Subcutaneous abdominal adipose tissue (tissue), 5 donors: ENCODE measurements around the gene MBNL3.
A peak's percentile ranks its signal among the peaks of the same experiment; 100 is the strongest.

ENCODE experiments used
- H3K27ac ChIP-seq: one replicate; pipeline ENCODE4 v1.7.0; 2013; ENCODE audit warnings: low read depth, mild to moderate bottlenecking, inconsistent platforms, low read length, moderate library complexity
- H3K27me3 ChIP-seq, 5 donors: one replicate each; pipeline ENCODE4 v1.7.0; 2013; ENCODE audit warnings: low read length in 5 of 5, inconsistent platforms in 1 of 5; ENCODE audit not compliant: control insufficient read depth in 5 of 5, insufficient read depth in 4 of 5
- H3K36me3 ChIP-seq, 5 donors: one replicate each; pipeline ENCODE4 v1.7.0; 2013; ENCODE audit warnings: low read length in 5 of 5; ENCODE audit not compliant: control insufficient read depth in 5 of 5, insufficient read depth in 5 of 5
- H3K4me1 ChIP-seq, 5 donors: one replicate each; pipeline ENCODE4 v1.7.0; 2013; ENCODE audit warnings: low read length in 5 of 5, mild to moderate bottlenecking in 3 of 5, moderate library complexity in 1 of 5; ENCODE audit not compliant: control insufficient read depth in 5 of 5, insufficient read depth in 5 of 5
- H3K4me3 ChIP-seq, 5 donors: one replicate each; pipeline ENCODE4 v1.7.0; 2013; ENCODE audit warnings: low read length in 5 of 5, low read depth in 1 of 5
- H3K9ac ChIP-seq, 5 donors: one replicate each; pipeline ENCODE4 v1.7.0; 2013; ENCODE audit warnings: low read length in 5 of 5, mild to moderate bottlenecking in 4 of 5, moderate library complexity in 3 of 5
- H3K9me3 ChIP-seq, 5 donors: one replicate each; pipeline ENCODE4 v1.7.0; 2013; ENCODE audit warnings: low read length in 5 of 5; ENCODE audit not compliant: control insufficient read depth in 5 of 5
- donor health status: healthy.
- donor health status: healthy.
- donor health status: healthy.
- donor health status: healthy.
- donor health status: healthy.

MBNL3 gene

GRCh38 chrX:132488819-132489577 lies at the start of gene MBNL3:
Gene MBNL3 (minus strand): TSS chrX:132489038. CDS start chrX:132439611, 49,427 bp downstream.
- Histone ChIP-seq H3K9me3 (peaks cover 0 to 3% (median 0%) of the 10 kb centered on the region in 5 donors), H3K27me3 (peaks cover 0 to 2% (median 0%) of the 10 kb centered on the region in 5 donors), H3K9ac (peak within 1 kb of the TSS in 4 of 5 donors; percentile 51 to 75 (median 62)), H3K4me1 (peaks cover 0 to 31% (median 25%) of the 10 kb centered on the region in 5 donors), H3K36me3 (no peaks in the 10 kb centered on the region), H3K4me3 (peak within 1 kb of the TSS; percentile 69 to 77 (median 73)), H3K27ac (peak within 1 kb of the TSS; percentile 73)

GRCh38 chrX:132533409-132533808 lies 44.6 kb upstream of the MBNL3 start:
- H3K27me3 ChIP-seq = peaks cover 0 to 12% (median 3%) of the 10 kb centered on the region in 5 donors
- no peaks in the 10 kb centered on the region for H3K4me1 ChIP-seq
- H3K4me3 ChIP-seq = no peak overlapping the region
- no peaks in the 10 kb centered on the region for H3K36me3 ChIP-seq
- H3K9ac ChIP-seq = no peak overlapping the region
- H3K9me3 ChIP-seq = no peaks in the 10 kb centered on the region
- no peak overlapping the region for H3K27ac ChIP-seq

- Histone ChIP-seq H3K9ac (no peak overlapping the region), H3K4me3 (no peak overlapping the region), H3K4me1 (no peaks in the 10 kb centered on the region), H3K27ac (no peak overlapping the region), H3K9me3 (no peaks in the 10 kb centered on the region), H3K36me3 (no peaks in the 10 kb centered on the region), H3K27me3 (peaks cover 0 to 12% (median 3%) of the 10 kb centered on the region in 5 donors)
Measured at GRCh38 chrX:132532913-132533312, 44.1 kb upstream of the MBNL3 start.

GRCh38 chrX:132532097-132532496 lies 43.3 kb upstream of the MBNL3 start:
- Histone ChIP-seq H3K27ac (no peak overlapping the region), H3K4me3 (no peak overlapping the region), H3K4me1 (no peaks in the 10 kb centered on the region), H3K36me3 (no peaks in the 10 kb centered on the region), H3K27me3 (peaks cover 0 to 12% (median 3%) of the 10 kb centered on the region in 5 donors), H3K9ac (no peak overlapping the region), H3K9me3 (no peaks in the 10 kb centered on the region)

GRCh38 chrX:132520792-132521191 lies 32.0 kb upstream of the MBNL3 start:
- Histone ChIP-seq H3K9me3 (no peaks in the 10 kb centered on the region), H3K36me3 (no peaks in the 10 kb centered on the region), H3K27me3 (peaks cover 0 to 4% (median 2%) of the 10 kb centered on the region in 5 donors), H3K4me1 (no peaks in the 10 kb centered on the region), H3K9ac (no peak overlapping the region), H3K4me3 (no peak overlapping the region), H3K27ac (no peak overlapping the region)

- H3K4me3 ChIP-seq = no peak overlapping the region
- no peaks in the 10 kb centered on the region for H3K4me1 ChIP-seq
- H3K36me3 ChIP-seq = no peaks in the 10 kb centered on the region
- no peaks in the 10 kb centered on the region for H3K9me3 ChIP-seq
- no peak overlapping the region for H3K9ac ChIP-seq
- H3K27me3 ChIP-seq = peaks cover 0 to 4% (median 0%) of the 10 kb centered on the region in 5 donors
- no peak overlapping the region for H3K27ac ChIP-seq
Measured at GRCh38 chrX:132520213-132520612, 31.4 kb upstream of the MBNL3 start.

- no peaks in the 10 kb centered on the region for H3K4me1 ChIP-seq
- no peak overlapping the region for H3K27ac ChIP-seq
- no peaks in the 10 kb centered on the region for H3K36me3 ChIP-seq
- peaks cover 0 to 4% (median 0%) of the 10 kb centered on the region in 5 donors for H3K27me3 ChIP-seq
- no peaks in the 10 kb centered on the region for H3K9me3 ChIP-seq
- no peak overlapping the region for H3K4me3 ChIP-seq
- H3K9ac ChIP-seq = no peak overlapping the region
Measured at GRCh38 chrX:132518401-132518800, 29.6 kb upstream of the MBNL3 start.

- no peaks in the 10 kb centered on the region for H3K9me3 ChIP-seq
- H3K36me3 ChIP-seq = no peaks in the 10 kb centered on the region
- no peak overlapping the region for H3K9ac ChIP-seq
- no peak overlapping the region for H3K27ac ChIP-seq
- H3K27me3 ChIP-seq = peaks cover 0 to 3% (median 0%) of the 10 kb centered on the region in 5 donors
- peaks cover 0 to 12% (median 0%) of the 10 kb centered on the region in 5 donors for H3K4me1 ChIP-seq
- no peak overlapping the region for H3K4me3 ChIP-seq
Measured at GRCh38 chrX:132508834-132509233, 20.0 kb upstream of the MBNL3 start.

GRCh38 chrX:132505116-132505515 lies 16.3 kb upstream of the MBNL3 start:
- Histone ChIP-seq H3K4me3 (no peak overlapping the region), H3K9ac (no peak overlapping the region), H3K27ac (no peak overlapping the region), H3K4me1 (peaks cover 0 to 12% (median 0%) of the 10 kb centered on the region in 5 donors), H3K36me3 (no peaks in the 10 kb centered on the region), H3K9me3 (no peaks in the 10 kb centered on the region), H3K27me3 (peaks cover 0 to 7% (median 0%) of the 10 kb centered on the region in 5 donors)

- Histone ChIP-seq H3K36me3 (no peaks in the 10 kb centered on the region), H3K4me3 (no peak overlapping the region), H3K9me3 (no peaks in the 10 kb centered on the region), H3K27ac (no peak overlapping the region), H3K4me1 (peaks cover 0 to 12% (median 0%) of the 10 kb centered on the region in 5 donors), H3K27me3 (peaks cover 0 to 7% (median 0%) of the 10 kb centered on the region in 5 donors), H3K9ac (no peak overlapping the region)
Measured at GRCh38 chrX:132504417-132504816, 15.6 kb upstream of the MBNL3 start.
